H1 (cell line): ENCODE measurements around the gene INAFM2. TPM values are rescaled to one million over a fixed set of nuclear protein-coding genes. Genes with fewer than 3 reads are reported as not detected.

ENCODE experiments used
- ATF3 ChIP-seq: IDR thresholded peaks from 2 replicates; pipeline ENCODE4 v1.6.1; 2011; ENCODE audit warnings: low read depth, mild to moderate bottlenecking, low read length; ENCODE audit not compliant: insufficient read depth
- BACH1 ChIP-seq: IDR thresholded peaks from 2 replicates; pipeline ENCODE4 v1.6.1; 2012; ENCODE audit warnings: low read length, improper control_type of control experiment
- BCL11A ChIP-seq, 2 experiments: IDR thresholded peaks; one replicate each; pipeline ENCODE4 v1.6.1; 2011; ENCODE audit warnings: low read depth in 2 of 2, low read length in 2 of 2, mild to moderate bottlenecking in 2 of 2
- EZH2 ChIP-seq: fragments of 200-600 bp; sonication (generic); IDR thresholded peaks from 2 replicates; pipeline ENCODE4 v1.7.1; 2012; ENCODE audit warnings: low read depth, mild to moderate bottlenecking, moderate library complexity, low read length, inconsistent platforms; ENCODE audit not compliant: severe bottlenecking
- JUN ChIP-seq: IDR thresholded peaks from 2 replicates; pipeline ENCODE4 v1.6.1; 2011; ENCODE audit warnings: low read depth, mild to moderate bottlenecking, improper control_type of control experiment, low read length
- RFX5 ChIP-seq: IDR thresholded peaks from 2 replicates; pipeline ENCODE4 v1.6.1; 2011; ENCODE audit warnings: low read depth, low read length, improper control_type of control experiment, borderline replicate concordance
- RNF2 ChIP-seq: fragments of 200-900, 300-1000 bp; sonication (generic); IDR thresholded peaks from 2 replicates; pipeline ENCODE4 v1.7.1; 2016; ENCODE audit warnings: borderline replicate concordance, low read depth, mild to moderate bottlenecking, antibody characterized with exemption, low read length; ENCODE audit not compliant: poor library complexity, severe bottlenecking; ENCODE audit errors: missing control alignments
- SUZ12 ChIP-seq: fragments of 200-600 bp; sonication (generic); IDR thresholded peaks from 2 replicates; pipeline ENCODE4 v1.6.1; 2012; ENCODE audit warnings: mild to moderate bottlenecking, inconsistent platforms, low read length, moderate library complexity, mixed read lengths
- polyA plus RNA-seq, 7 experiments: library from polyadenylated mRNA; depleted of rRNA in 3 of 7; stranded (reverse) in 5 of 7; unstranded in 2 of 7; fragments of >200 nt in 5 of 7; fragments of 200-250 nt in 2 of 7; gene quantifications; 1 replicate in 5 of 7; 2 replicates in 1 of 7; 4 replicates in 1 of 7; pipeline versions ENCODE4 v1.2.1 to v1.2.3, GENCODE V29; 2011 to 2013; ENCODE audit warnings: missing spikeins in 2 of 7, mixed read lengths in 2 of 7
- total RNA-seq: library from RNA; stranded (reverse); fragmentation: NEBNext Ultra II Directional; extraction: Animal tissue kit (Norgen Biotek cat#: 25700); gene quantifications from 2 replicates; pipeline ENCODE4 v1.2.1, GENCODE V29; 2021
- TF ChIP-seq, protein P1 (sequence below): fragments of 300-600 bp; sonication (generic); IDR thresholded peaks from 2 replicates; pipeline ENCODE4 v1.7.1; 2012; ENCODE audit warnings: low read length, moderate library complexity, mild to moderate bottlenecking, inconsistent platforms; ENCODE audit not compliant: insufficient replicate concordance

The INAFM2 gene
- total and polyA plus RNA-seq, 2 of the 8 experiments (the other 6 are each of a cell fraction or from before 2014, with no cell fraction given), result 15.3 to 35.1 TPM

DNA sequence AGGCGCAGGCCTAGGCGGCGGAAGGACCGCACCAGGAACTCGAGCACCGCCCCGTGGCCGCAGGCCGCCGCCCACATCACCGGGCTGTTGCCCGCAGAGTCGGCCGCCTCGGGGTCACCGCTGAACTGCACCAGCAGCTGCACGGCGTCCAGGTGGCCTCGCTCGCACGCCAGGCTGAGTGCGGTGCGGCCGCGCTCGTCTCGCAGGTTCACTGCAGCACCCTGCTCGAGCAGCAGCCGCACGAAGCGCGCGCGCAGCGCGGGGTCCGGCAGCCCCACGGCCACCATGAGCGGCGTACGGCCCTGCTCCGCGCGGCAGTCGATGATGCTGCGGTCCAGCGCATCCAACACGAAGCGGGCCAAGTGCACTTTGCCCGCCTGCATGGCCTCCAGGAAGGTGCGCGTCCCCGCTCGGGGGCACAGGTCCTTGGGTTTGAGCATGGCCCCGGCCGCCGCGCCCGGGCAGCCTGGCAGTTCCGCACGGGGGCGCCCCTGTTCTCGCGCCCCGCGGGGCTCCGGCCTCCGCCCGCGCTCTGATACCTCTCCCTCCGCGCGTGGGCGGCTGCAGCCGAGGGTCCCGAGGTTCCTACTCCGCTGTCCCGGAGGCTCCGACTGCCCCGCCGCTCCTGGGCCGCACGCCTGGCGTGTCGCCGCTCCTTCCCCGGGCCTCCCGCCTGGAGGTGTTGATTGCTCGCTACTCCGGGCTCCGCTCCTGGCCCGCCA is 41.2 kb upstream of the INAFM2 start (continued):
- TF ChIP-seq, protein P1, sequence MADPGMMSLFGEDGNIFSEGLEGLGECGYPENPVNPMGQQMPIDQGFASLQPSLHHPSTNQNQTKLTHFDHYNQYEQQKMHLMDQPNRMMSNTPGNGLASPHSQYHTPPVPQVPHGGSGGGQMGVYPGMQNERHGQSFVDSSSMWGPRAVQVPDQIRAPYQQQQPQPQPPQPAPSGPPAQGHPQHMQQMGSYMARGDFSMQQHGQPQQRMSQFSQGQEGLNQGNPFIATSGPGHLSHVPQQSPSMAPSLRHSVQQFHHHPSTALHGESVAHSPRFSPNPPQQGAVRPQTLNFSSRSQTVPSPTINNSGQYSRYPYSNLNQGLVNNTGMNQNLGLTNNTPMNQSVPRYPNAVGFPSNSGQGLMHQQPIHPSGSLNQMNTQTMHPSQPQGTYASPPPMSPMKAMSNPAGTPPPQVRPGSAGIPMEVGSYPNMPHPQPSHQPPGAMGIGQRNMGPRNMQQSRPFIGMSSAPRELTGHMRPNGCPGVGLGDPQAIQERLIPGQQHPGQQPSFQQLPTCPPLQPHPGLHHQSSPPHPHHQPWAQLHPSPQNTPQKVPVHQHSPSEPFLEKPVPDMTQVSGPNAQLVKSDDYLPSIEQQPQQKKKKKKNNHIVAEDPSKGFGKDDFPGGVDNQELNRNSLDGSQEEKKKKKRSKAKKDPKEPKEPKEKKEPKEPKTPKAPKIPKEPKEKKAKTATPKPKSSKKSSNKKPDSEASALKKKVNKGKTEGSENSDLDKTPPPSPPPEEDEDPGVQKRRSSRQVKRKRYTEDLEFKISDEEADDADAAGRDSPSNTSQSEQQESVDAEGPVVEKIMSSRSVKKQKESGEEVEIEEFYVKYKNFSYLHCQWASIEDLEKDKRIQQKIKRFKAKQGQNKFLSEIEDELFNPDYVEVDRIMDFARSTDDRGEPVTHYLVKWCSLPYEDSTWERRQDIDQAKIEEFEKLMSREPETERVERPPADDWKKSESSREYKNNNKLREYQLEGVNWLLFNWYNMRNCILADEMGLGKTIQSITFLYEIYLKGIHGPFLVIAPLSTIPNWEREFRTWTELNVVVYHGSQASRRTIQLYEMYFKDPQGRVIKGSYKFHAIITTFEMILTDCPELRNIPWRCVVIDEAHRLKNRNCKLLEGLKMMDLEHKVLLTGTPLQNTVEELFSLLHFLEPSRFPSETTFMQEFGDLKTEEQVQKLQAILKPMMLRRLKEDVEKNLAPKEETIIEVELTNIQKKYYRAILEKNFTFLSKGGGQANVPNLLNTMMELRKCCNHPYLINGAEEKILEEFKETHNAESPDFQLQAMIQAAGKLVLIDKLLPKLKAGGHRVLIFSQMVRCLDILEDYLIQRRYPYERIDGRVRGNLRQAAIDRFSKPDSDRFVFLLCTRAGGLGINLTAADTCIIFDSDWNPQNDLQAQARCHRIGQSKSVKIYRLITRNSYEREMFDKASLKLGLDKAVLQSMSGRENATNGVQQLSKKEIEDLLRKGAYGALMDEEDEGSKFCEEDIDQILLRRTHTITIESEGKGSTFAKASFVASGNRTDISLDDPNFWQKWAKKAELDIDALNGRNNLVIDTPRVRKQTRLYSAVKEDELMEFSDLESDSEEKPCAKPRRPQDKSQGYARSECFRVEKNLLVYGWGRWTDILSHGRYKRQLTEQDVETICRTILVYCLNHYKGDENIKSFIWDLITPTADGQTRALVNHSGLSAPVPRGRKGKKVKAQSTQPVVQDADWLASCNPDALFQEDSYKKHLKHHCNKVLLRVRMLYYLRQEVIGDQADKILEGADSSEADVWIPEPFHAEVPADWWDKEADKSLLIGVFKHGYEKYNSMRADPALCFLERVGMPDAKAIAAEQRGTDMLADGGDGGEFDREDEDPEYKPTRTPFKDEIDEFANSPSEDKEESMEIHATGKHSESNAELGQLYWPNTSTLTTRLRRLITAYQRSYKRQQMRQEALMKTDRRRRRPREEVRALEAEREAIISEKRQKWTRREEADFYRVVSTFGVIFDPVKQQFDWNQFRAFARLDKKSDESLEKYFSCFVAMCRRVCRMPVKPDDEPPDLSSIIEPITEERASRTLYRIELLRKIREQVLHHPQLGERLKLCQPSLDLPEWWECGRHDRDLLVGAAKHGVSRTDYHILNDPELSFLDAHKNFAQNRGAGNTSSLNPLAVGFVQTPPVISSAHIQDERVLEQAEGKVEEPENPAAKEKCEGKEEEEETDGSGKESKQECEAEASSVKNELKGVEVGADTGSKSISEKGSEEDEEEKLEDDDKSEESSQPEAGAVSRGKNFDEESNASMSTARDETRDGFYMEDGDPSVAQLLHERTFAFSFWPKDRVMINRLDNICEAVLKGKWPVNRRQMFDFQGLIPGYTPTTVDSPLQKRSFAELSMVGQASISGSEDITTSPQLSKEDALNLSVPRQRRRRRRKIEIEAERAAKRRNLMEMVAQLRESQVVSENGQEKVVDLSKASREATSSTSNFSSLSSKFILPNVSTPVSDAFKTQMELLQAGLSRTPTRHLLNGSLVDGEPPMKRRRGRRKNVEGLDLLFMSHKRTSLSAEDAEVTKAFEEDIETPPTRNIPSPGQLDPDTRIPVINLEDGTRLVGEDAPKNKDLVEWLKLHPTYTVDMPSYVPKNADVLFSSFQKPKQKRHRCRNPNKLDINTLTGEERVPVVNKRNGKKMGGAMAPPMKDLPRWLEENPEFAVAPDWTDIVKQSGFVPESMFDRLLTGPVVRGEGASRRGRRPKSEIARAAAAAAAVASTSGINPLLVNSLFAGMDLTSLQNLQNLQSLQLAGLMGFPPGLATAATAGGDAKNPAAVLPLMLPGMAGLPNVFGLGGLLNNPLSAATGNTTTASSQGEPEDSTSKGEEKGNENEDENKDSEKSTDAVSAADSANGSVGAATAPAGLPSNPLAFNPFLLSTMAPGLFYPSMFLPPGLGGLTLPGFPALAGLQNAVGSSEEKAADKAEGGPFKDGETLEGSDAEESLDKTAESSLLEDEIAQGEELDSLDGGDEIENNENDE, result no peak
- TF ChIP-seq ATF3 (no peak), BCL11A (IDR thresholded peaks at IDR 0.05; ENCODE audit: low read depth in 2 of 2, low read length in 2 of 2) (no peak), BACH1 (peak; percentile 12; the same call in 1 of the 2 replicates), RFX5 (no peak), SUZ12 (peak; percentile 85; the same call in 1 of the 2 replicates), RNF2 (peak; percentile 16), JUN (no peak), EZH2 (peak; percentile 73)
